SK-N-MC (cell line): Measurements from ENCODE around the gene PPP6R2.

ENCODE experiments used
- EZH2 ChIP-seq: fragments of 200-600 bp; sonication (generic); IDR thresholded peaks from one replicate; pipeline ENCODE4 v1.6.1; 2017; ENCODE audit warnings: antibody characterized with exemption
- POLR2AphosphoS5 ChIP-seq: IDR thresholded peaks from 2 replicates; pipeline ENCODE4 v1.6.1; 2012; ENCODE audit warnings: mild to moderate bottlenecking, low read depth, low read length, borderline replicate concordance

GRCh38 chr22:50459016-50459415, 115.9 kb downstream of the PPP6R2 start:
- TF ChIP-seq POLR2AphosphoS5 (no peak), EZH2 (no peak)
